ENCODE data around the gene HLA-DOB.
"Not testable (repeated sequence)": the region's sequence is repeated elsewhere in the genome, so short reads cannot be mapped to it uniquely, and the experiment has no call there.

Gene HLA-DOB

GRCh38 chr6:32815115-32815514 lies 1.7 kb downstream of the HLA-DOB start:
- no peak for DNase-seq

- DNase-seq: no peak
These were observed 2.7 kb downstream of the HLA-DOB start for GRCh38 chr6:32814145-32814544.

GRCh38 chr6:32809171-32809570 lies 7.6 kb downstream of the HLA-DOB start:
- DNase-seq: no peak

GRCh38 chr6:32807020-32807580 lies 9.7 kb downstream of the HLA-DOB start:
- DNase-seq: no peak

- not testable (repeated sequence) for DNase-seq
These were observed 11.4 kb downstream of the HLA-DOB start for GRCh38 chr6:32805404-32805803.

GRCh38 chr6:32803416-32803815 lies 13.4 kb downstream of the HLA-DOB start:
- DNase-seq: no peak

- no peak for DNase-seq
These were observed 17.1 kb downstream of the HLA-DOB start for GRCh38 chr6:32799740-32800139.

- no peak for DNase-seq
These were observed 17.6 kb downstream of the HLA-DOB start for GRCh38 chr6:32799168-32799567.

- DNase-seq: peak in 47 of 56 donors; percentile 3 to 85 (median 35)
These were observed 19.7 kb downstream of the HLA-DOB start for GRCh38 chr6:32796848-32797776.

GRCh38 chr6:32794510-32794909 lies 22.3 kb downstream of the HLA-DOB start:
- DNase-seq: no peak

- no peak for DNase-seq
These were observed 23.8 kb downstream of the HLA-DOB start for GRCh38 chr6:32792901-32793435.

GRCh38 chr6:32790306-32790705 lies 26.5 kb downstream of the HLA-DOB start:
- no peak for DNase-seq

- DNase-seq: peak in 12 of 56 donors; percentile 1 to 32 (median 10)
These were observed 30.8 kb downstream of the HLA-DOB start for GRCh38 chr6:32785781-32786533.

- DNase-seq: not testable (repeated sequence)
These were observed 33.9 kb downstream of the HLA-DOB start for GRCh38 chr6:32782923-32783322.

GRCh38 chr6:32779036-32779435 lies 37.8 kb downstream of the HLA-DOB start:
- DNase-seq: no peak

GRCh38 chr6:32775071-32775470 lies 41.7 kb downstream of the HLA-DOB start:
- DNase-seq: no peak

GRCh38 chr6:32774426-32774825 lies 42.4 kb downstream of the HLA-DOB start:
- no peak for DNase-seq

- no peak for DNase-seq
These were observed 44.1 kb downstream of the HLA-DOB start for GRCh38 chr6:32772656-32773055.

GRCh38 chr6:32764048-32764447 lies 52.8 kb downstream of the HLA-DOB start:
- DNase-seq: no peak

GRCh38 chr6:32763421-32763820 lies 53.4 kb downstream of the HLA-DOB start, which contains the start of gene HLA-DQB2:
HLA-DQB2 (minus strand) TSS chr6:32763532; CDS start chr6:32763470, 62 bp downstream.
- no peak for DNase-seq

Measured in nucleus accumbens (tissue), 56 donors.